K562 (cell line): ENCODE data around the gene ECSCR. TPM values are rescaled to one million over a fixed set of nuclear protein-coding genes. Genes with fewer than 3 reads are reported as not detected.
A peak's percentile ranks its signal among the peaks of the same experiment; 100 is the strongest.

Experiments
- ARID1B ChIP-seq: fragments of 450-650 bp; IDR thresholded peaks from 2 replicates; pipeline ENCODE4 v1.6.1; 2016; ENCODE audit warnings: antibody characterized with exemption, mild to moderate bottlenecking, inconsistent platforms
- BHLHE40 ChIP-seq: IDR thresholded peaks from 2 replicates; pipeline ENCODE4 v1.6.1; 2011; ENCODE audit warnings: low read length, improper control_type of control experiment
- DLX4 ChIP-seq: fragments of 250-450 bp; sonication (Bioruptor Pico); IDR thresholded peaks from 2 replicates; pipeline ENCODE4 v1.6.1; 2021; ENCODE audit warnings: mild to moderate bottlenecking
- EHMT2 ChIP-seq: fragments of 450-650 bp; IDR thresholded peaks from 2 replicates; pipeline ENCODE4 v1.6.1; 2018; ENCODE audit warnings: antibody characterized with exemption
- ELF4 ChIP-seq: fragments of 450-650 bp; formaldehyde crosslinking; IDR thresholded peaks from 2 replicates; pipeline ENCODE4 v1.4.0; 2022; ENCODE audit warnings: missing genetic modification characterization
- ETV1 ChIP-seq: fragments of 450-650 bp; conservative IDR thresholded peaks from 2 replicates; pipeline ENCODE4 v1.6.1; 2016; ENCODE audit warnings: missing genetic modification characterization, control low read depth, low read depth, missing compliant biosample characterization
- KDM4B ChIP-seq, 2 experiments: fragments of 450-650 bp in 1 of 2; sonication (generic) in 1 of 2; IDR thresholded peaks; 2 replicates each; pipeline ENCODE4 v1.6.1; 2016 to 2017; ENCODE audit warnings: borderline replicate concordance in 2 of 2, antibody characterized with exemption in 1 of 2, low read depth in 1 of 2, mild to moderate bottlenecking in 1 of 2
- KLF10 ChIP-seq: fragments of 250-450 bp; sonication (Bioruptor Pico); IDR thresholded peaks from 2 replicates; pipeline ENCODE4 v1.6.1; 2021; ENCODE audit warnings: matching md5 sums
- MAFG ChIP-seq: fragments of 450-650 bp; conservative IDR thresholded peaks from 2 replicates; pipeline ENCODE4 v1.6.1; 2016; ENCODE audit warnings: missing genetic modification characterization, missing compliant biosample characterization
- MYBL2 ChIP-seq, 2 experiments: fragments of 450-650 bp in 1 of 2; sonication (generic) in 1 of 2; formaldehyde crosslinking in 1 of 2; IDR thresholded peaks; 2 replicates each; pipeline versions ENCODE4 v1.6.1 to v1.8.1; 2017 to 2022; ENCODE audit warnings: borderline replicate concordance in 1 of 2, inconsistent platforms in 1 of 2, low read depth in 1 of 2, mild to moderate bottlenecking in 1 of 2, missing genetic modification reagents in 1 of 2, moderate library complexity in 1 of 2
- NFYB ChIP-seq: IDR thresholded peaks from 2 replicates; pipeline ENCODE4 v1.6.1; 2011; ENCODE audit warnings: mild to moderate bottlenecking, moderate library complexity; ENCODE audit not compliant: insufficient read length; ENCODE audit errors: extremely low read depth
- PBX2 ChIP-seq, 2 experiments: IDR thresholded peaks in 1 of 2; conservative IDR thresholded peaks in 1 of 2; 2 replicates each; pipeline ENCODE4 v1.6.1; 2016; ENCODE audit warnings: low read depth in 2 of 2, mild to moderate bottlenecking in 1 of 2, missing compliant biosample characterization in 1 of 2, missing genetic modification characterization in 1 of 2, moderate library complexity in 1 of 2
- PCBP2 ChIP-seq: fragments of 200-400 bp; formaldehyde crosslinking; IDR thresholded peaks from 2 replicates; pipeline ENCODE4 v1.6.1; 2018; ENCODE audit warnings: low read length, low read depth, mild to moderate bottlenecking, moderate library complexity; ENCODE audit not compliant: poor library complexity, severe bottlenecking
- POLR2B ChIP-seq: fragments of 450-650 bp; IDR thresholded peaks from 2 replicates; pipeline ENCODE4 v1.6.1; 2018; ENCODE audit warnings: low read depth; ENCODE audit not compliant: partially characterized antibody
- RBM25 ChIP-seq: fragments of 200-400 bp; formaldehyde crosslinking; IDR thresholded peaks from 2 replicates; pipeline ENCODE4 v1.6.1; 2018; ENCODE audit warnings: low read length, low read depth, moderate library complexity; ENCODE audit not compliant: severe bottlenecking
- ZNF639 ChIP-seq, 2 experiments: fragments of 200-800 bp in 1 of 2; sonication (Bioruptor generic) in 1 of 2; sonication (generic) in 1 of 2; formaldehyde crosslinking in 1 of 2; IDR thresholded peaks in 1 of 2; conservative IDR thresholded peaks in 1 of 2; 2 replicates each; pipeline versions ENCODE4 v1.5.0 to v1.6.1; 2016 to 2020; ENCODE audit warnings: missing compliant biosample characterization in 1 of 2, missing genetic modification characterization in 1 of 2, missing genetic modification reagents in 1 of 2
- ZNF740 ChIP-seq, 3 experiments: fragments of 200-800 bp in 1 of 3; sonication (Bioruptor generic) in 1 of 3; sonication (generic) in 1 of 3; formaldehyde crosslinking in 1 of 3; IDR thresholded peaks; 2 replicates each; pipeline versions ENCODE4 v1.6.1 to v1.8.0; 2016 to 2022; ENCODE audit warnings: mild to moderate bottlenecking in 2 of 3, missing compliant biosample characterization in 2 of 3, missing genetic modification characterization in 2 of 3, missing genetic modification reagents in 1 of 3
- polyA plus RNA-seq, 8 experiments: library from polyadenylated mRNA; depleted of rRNA in 4 of 8; stranded (reverse) in 5 of 8; unstranded in 3 of 8; fragments of >200 nt; fragmentation: Nextera tagmentation in 2 of 8; fragmentation: Illumina TruSeq in 1 of 8; extraction: Ambion mirVana in 2 of 8; extraction: Trizol in 1 of 8; gene quantifications; 2 replicates each; pipeline versions ENCODE4 v1.2.1 to v1.2.3, GENCODE V29; 2011 to 2014; ENCODE audit warnings: inconsistent platforms in 1 of 8, missing spikeins in 1 of 8
- total RNA-seq, 7 experiments: library from RNA; depleted of rRNA in 6 of 7; stranded (reverse); fragments of >200 nt in 6 of 7; fragmentation: Illumina TruSeq in 2 of 7; extraction: Trizol in 2 of 7; gene quantifications; 2 replicates each; pipeline versions ENCODE4 v1.2.1 to v1.2.3, GENCODE V29; 2011 to 2021; ENCODE audit warnings: low replicate concordance in 1 of 7

ECSCR gene
- total and polyA plus RNA-seq, 9 of the 15 experiments (the other 6 are each of a cell fraction or from before 2014, with no cell fraction given): 0.10 to 0.25 (median 0.13) TPM; not detected in 6

GRCh38 chr5:139474890-139475791 lies 12.6 kb upstream of the ECSCR start (continued):
- TF ChIP-seq NFYB: no peak
- no peak for TF ChIP-seq DLX4 (CRISPR knock-in tag)
- no peak for TF ChIP-seq KLF10
- no peak for TF ChIP-seq EHMT2
- TF ChIP-seq MYBL2 (IDR thresholded peaks at IDR 0.05; ENCODE audit: low read depth): peak; percentile 96
- TF ChIP-seq MYBL2 (CRISPR knock-in tag; IDR thresholded peaks at IDR 0.05; ENCODE audit: borderline replicate concordance): no peak; the same call in 1 of the 2 replicates
- TF ChIP-seq KDM4B (IDR thresholded peaks at IDR 0.05; ENCODE audit: borderline replicate concordance in 2 of 2, low read depth in 1 of 2): peak in 1 of 2 experiments; percentile 57; a peak in 1 of 4 replicates
- no peak for TF ChIP-seq PCBP2
- no peak for TF ChIP-seq RBM25
- peak; percentile 33; the same call in 1 of the 2 replicates for TF ChIP-seq ELF4 (CRISPR knock-in tag)
- TF ChIP-seq ARID1B: peak; percentile 88
- TF ChIP-seq ETV1 (tag): peak; percentile 85
- TF ChIP-seq PBX2 (CRISPR knock-in tag; IDR thresholded peaks at IDR 0.05; ENCODE audit: low read depth): no peak
- 0 out of 2 replicates have a peak, but pooled peaks have one; percentile 12 for TF ChIP-seq PBX2 (tag; conservative IDR thresholded peaks at IDR 0.05; ENCODE audit: low read depth)
- TF ChIP-seq BHLHE40: peak; percentile 5; the same call in 1 of the 2 replicates
- peak; percentile 68 for TF ChIP-seq POLR2B
- no peak for TF ChIP-seq MAFG (tag)
- TF ChIP-seq ZNF639 (CRISPR knock-in tag; conservative IDR thresholded peaks at IDR 0.05 in 1 of 2, IDR thresholded peaks at IDR 0.05 in 1 of 2): peak in 1 of 2 experiments; percentile 52; a peak in 1 of 4 replicates
- peak; percentile 94 for TF ChIP-seq ZNF740 (CRISPR knock-in tag; IDR thresholded peaks at IDR 0.05)
- TF ChIP-seq ZNF740 (tag; IDR thresholded peaks at IDR 0.05): 0 out of 4 replicates have a peak, but pooled peaks of 1 of the 2 experiments have one; percentile 24
